Activated naive CD4-positive, alpha-beta T cell treated with anti-CD3 and anti-CD28 coated beads, Interleukin-2, amount 50 U/mL, for 24 hours (primary cell): ENCODE data around the gene ZNF606.

Experiments
- H3K27ac Mint-ChIP-seq: one replicate; pipeline ENCODE4 v1.8.0; 2021; ENCODE audit warnings: mild to moderate bottlenecking, mixed read lengths
- H3K27me3 Mint-ChIP-seq: one replicate; pipeline ENCODE4 v1.8.0; 2021; ENCODE audit warnings: mixed read lengths
- H3K36me3 Mint-ChIP-seq: one replicate; pipeline ENCODE4 v1.8.0; 2021; ENCODE audit warnings: mixed read lengths
- H3K4me1 Mint-ChIP-seq: one replicate; pipeline ENCODE4 v1.8.0; 2021; ENCODE audit warnings: mixed read lengths
- H3K4me3 Mint-ChIP-seq: one replicate; pipeline ENCODE4 v1.8.0; 2021; ENCODE audit warnings: mild to moderate bottlenecking, mixed read lengths
- H3K9me3 Mint-ChIP-seq: one replicate; pipeline ENCODE4 v1.8.0; 2021; ENCODE audit warnings: mixed read lengths

ZNF606 gene

DNA sequence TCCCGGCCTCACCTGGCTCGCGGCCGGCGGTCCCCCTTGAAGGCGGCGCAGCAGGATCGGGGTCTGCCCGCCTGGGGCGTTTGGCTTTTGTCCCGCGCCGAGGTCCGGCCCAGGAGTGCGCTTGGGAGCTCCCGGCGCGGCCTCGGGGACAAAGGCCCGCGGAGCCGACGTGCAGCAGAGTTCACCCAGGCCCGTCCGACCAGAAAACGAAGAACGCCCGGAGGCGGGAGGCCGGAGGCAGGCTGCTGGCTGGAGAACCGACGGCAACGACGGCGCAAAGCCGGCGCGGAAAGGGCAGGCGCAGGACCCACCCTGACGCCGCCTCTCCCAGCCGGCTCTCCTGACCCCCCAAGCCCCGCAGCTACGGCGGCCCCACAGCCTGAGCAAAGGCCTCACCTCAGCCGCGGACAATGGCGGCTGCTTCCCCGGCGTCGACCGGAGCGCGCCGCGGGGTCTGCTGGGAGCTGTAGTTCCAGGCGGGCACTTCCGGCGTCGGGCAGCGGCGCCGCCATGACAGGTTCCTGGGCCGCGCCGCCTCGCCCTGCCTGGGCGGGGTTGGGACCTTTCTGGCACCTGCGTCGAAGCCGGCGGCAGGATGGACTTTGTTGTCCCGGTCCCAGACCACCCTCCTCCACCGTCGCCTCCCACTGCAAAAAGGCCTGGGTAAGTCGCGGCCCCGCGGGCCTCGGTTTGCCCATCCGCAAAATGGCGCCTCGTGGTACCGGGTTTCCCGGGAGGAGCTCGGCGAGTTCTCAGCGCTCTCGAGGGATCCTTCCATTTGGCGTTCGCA lies at the start of gene ZNF606:
ZNF606 (minus strand) TSS at position 437 of the 790 bp plus-strand sequence. CDS start 1,501 bp downstream, outside the sequence.
- peak within 1 kb of the TSS; percentile 90 for H3K4me3 Mint-ChIP-seq
- H3K27ac Mint-ChIP-seq, result peak within 1 kb of the TSS; percentile 88
- peaks cover 29% of the 10 kb centered on the region for H3K4me1 Mint-ChIP-seq
- H3K36me3 Mint-ChIP-seq, result peaks cover 72% of the 10 kb centered on the region
- H3K9me3 Mint-ChIP-seq, result peaks cover 20% of the 10 kb centered on the region
- no peaks in the 10 kb centered on the region for H3K27me3 Mint-ChIP-seq

DNA sequence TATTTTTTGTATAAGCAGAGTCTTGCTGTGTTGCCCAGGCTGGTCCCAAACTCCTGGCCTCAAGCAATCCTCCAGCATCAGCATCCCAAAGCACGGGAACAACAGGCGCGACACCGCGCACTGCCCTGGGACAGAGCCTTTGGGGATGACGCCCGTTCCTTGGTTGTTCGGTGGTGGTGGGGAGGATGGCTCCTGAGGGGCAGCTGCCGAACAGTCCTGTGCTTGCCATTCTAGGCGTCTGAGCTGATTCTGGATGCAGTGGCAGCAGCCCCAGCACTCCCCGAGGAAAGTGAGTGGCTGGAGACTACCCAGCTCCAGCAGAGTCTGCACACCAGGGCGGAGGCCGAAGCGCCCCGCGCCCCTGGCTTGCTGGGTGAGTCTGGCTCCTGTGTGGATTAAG lies 49.6 kb upstream of the ZNF606 start:
- Mint-ChIP-seq H3K36me3 (peaks cover 18% of the 10 kb centered on the region), H3K4me1 (no peaks in the 10 kb centered on the region), H3K27me3 (peaks cover 9% of the 10 kb centered on the region), H3K9me3 (peaks cover 17% of the 10 kb centered on the region), H3K27ac (no peak overlapping the region), H3K4me3 (no peak overlapping the region)

DNA sequence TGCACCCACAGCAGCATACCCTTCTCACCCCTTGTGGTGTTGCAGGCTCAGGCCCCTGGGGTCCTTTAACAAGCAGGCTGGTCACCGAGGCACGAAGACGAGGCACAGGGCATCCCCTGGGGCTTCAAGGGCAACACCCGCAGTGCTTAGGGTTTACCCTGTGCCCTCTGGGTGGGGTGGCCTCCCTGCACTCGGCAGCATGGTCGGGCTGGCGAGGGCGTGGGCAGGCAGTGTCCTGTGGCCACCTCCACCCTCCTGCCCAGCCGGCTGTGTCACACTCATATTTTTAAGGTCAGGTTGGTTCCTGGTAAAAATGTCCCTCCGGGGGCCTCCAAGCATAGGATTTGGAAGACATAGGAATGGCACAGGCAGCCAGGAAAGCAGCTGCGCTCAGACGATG lies 45.1 kb upstream of the ZNF606 start:
- Mint-ChIP-seq H3K4me1 (no peaks in the 10 kb centered on the region), H3K9me3 (peaks cover 14% of the 10 kb centered on the region), H3K27me3 (no peaks in the 10 kb centered on the region), H3K36me3 (peaks cover 8% of the 10 kb centered on the region), H3K27ac (no peak overlapping the region), H3K4me3 (no peak overlapping the region)

DNA sequence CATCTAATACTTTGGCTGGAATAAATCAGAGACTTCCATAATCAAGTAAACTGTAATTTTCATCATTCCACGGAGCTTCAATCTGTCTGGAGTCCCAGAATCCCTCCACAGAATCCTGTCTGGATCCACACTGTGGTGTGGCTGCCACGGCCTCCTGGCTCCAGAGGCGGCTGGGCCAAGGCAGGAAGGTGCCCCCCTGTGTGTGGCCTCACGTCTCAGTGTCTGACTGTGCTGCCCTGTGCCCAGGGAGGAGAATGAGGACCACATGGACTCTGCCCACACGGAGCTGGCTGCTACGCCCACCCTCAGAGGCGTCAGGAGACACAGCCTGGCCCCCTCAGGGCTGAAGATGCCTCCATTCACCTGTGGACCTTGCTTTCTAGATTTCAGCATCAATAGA lies 44.2 kb upstream of the ZNF606 start:
- H3K27me3 Mint-ChIP-seq, result no peaks in the 10 kb centered on the region
- no peak overlapping the region for H3K27ac Mint-ChIP-seq
- H3K4me3 Mint-ChIP-seq, result no peak overlapping the region
- H3K4me1 Mint-ChIP-seq, result no peaks in the 10 kb centered on the region
- peaks cover 14% of the 10 kb centered on the region for H3K9me3 Mint-ChIP-seq
- H3K36me3 Mint-ChIP-seq, result peaks cover 8% of the 10 kb centered on the region

DNA sequence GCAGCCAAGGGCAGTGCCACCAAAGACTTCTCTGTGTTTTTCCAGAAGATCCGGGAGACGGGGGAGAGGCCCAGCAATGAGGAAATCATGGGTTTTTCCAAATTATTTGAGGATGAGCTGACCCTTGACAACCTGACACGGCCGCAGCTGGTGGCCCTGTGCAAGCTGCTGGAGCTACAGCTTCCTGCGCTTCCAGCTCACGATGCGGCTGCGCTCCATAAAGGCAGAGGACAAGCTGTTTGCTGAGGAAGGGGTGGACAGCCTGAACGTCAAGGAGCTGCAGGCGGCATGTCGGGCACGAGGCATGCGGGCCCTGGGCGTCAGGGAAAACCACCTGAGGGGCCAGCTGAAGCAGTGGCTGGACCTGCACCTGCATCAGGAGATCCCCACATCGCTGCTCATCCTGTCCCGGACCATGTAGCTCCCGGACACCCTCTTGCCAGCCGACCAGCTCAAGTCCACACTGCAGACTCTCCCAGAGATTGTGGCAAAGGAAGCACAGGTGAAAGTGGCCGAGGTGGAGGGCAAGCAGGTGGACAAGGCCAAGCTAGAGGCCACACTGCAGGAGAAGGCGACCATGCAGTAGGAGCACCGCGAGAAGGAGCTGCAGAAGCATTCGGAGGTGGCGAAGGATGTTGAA lies 42.9 kb upstream of the ZNF606 start:
- Mint-ChIP-seq H3K27ac (no peak overlapping the region), H3K4me3 (no peak overlapping the region), H3K27me3 (no peaks in the 10 kb centered on the region), H3K4me1 (no peaks in the 10 kb centered on the region), H3K36me3 (peaks cover 10% of the 10 kb centered on the region), H3K9me3 (peaks cover 14% of the 10 kb centered on the region)

DNA sequence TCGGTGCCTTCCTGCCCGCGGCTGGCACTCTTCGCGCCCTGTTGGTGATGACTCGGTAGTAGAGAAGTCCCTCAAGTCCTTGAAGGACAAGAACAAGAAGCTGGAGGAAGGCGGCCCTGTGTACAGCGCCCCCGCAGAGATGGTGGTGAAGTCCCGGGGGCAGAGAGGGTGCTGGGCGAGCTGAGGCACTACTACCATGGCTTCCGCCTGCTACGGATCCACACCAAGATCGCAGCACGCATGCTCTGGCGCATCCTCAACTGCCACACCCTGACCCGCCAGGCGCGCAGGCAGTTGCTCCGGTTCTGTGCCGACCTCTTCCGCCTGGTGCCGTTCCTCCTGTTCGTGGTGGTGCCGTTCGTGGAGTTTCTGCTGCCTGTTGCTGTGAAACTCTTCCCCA lies 42.3 kb upstream of the ZNF606 start:
- Mint-ChIP-seq H3K9me3 (peaks cover 14% of the 10 kb centered on the region), H3K36me3 (peaks cover 10% of the 10 kb centered on the region), H3K27me3 (no peaks in the 10 kb centered on the region), H3K4me3 (no peak overlapping the region), H3K4me1 (no peaks in the 10 kb centered on the region), H3K27ac (no peak overlapping the region)

DNA sequence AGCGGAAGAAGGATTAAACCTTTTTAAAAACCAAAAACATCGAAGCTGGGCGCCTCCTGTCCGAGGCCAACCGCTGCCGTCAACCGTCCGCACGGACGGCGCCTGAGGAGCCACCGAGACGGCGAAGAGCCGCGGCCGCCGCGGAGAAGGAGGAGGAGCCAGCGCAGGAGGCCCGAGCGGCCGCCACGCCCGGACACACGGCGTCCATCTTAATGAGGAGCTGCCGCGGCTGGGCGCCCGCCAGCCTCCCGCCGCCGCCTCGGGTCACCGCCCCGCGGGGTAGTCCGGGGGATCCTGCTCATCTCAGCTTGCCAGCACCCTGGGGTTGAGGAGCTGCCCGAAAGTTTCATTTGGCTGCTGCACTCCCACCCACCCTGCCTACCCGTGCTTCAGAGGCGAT lies 41.8 kb upstream of the ZNF606 start:
- Mint-ChIP-seq H3K36me3 (peaks cover 10% of the 10 kb centered on the region), H3K4me1 (no peaks in the 10 kb centered on the region), H3K27me3 (no peaks in the 10 kb centered on the region), H3K4me3 (no peak overlapping the region), H3K27ac (no peak overlapping the region), H3K9me3 (peaks cover 13% of the 10 kb centered on the region)

DNA sequence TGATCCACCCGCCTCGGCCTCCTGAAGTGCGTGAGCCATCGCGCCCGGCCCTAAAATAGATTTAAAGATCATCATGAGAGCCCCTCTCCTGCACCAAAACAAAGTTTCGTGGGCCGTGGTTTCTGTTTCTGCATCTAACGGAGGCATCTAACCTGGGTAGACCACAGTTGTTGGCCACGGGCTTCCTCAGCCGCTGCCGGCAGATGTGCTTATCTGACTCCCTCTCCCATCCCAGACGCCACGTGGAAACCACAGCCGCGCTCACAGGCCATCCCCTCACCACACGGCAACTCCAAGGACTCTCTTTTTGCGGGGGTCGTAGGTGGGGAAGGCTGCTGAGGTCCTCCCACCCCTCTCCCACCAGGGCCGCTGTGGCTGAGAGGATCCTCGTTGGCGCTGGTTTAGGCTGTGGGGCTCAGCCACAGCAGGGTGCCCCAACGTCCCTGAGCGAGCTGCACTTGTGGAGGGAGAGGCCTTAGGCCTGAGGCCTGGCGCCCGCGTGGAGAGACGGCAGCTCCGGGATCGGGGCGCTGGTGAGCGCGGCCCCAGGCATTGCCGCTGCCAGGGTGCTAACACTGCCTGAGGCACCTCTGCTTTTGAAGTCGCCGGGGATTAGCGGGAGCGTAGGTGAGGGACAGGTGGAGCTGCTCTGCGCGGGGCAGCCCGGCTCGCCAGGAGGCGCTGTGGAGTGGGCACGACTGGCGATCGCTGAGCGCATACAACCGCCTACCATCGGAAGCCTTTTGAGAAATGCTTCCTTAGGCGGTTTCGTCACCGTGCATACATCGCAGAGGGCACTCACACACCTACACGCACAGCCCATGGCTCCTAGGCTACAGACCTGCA lies 40.1 kb upstream of the ZNF606 start:
- Mint-ChIP-seq H3K27ac (no peak overlapping the region), H3K9me3 (peaks cover 8% of the 10 kb centered on the region), H3K4me1 (no peaks in the 10 kb centered on the region), H3K4me3 (no peak overlapping the region), H3K27me3 (peaks cover 5% of the 10 kb centered on the region), H3K36me3 (peaks cover 11% of the 10 kb centered on the region)

DNA sequence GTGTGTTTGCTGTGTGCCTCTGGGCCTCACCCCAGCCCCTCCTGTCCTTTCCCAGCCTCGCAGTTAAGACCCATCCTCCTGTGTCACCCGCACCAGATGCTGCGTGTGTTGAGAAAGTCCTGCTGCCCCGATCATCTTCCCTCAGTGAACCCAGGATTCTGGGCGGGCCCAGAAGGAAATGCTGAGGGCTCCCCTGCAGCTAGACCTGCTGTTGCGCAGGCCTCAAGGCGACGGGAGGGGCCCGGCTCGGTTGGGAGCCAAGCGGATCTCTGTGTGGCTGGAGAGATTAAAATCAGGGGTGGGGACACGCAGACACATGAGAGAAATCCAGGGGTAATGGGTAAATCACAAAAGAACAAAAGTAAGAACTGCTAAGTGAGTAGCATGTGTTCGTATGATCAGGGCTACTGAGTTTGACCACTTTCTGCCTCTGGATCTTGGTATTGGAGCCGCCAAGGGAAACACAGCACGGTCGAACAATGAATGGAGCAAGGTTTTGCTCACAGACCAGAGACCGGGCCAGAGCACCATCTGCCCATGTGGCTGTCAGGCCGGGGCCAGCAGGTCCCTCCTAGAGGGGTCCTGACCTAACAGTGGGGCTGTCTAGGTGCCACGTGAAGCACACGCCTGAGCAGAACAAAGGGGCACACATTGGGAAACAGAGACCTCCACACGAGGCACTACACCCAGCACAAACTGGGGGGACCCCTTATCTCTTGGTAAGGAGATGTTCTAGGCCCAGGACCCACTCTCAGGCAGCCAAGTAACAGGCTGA lies 38.3 kb upstream of the ZNF606 start:
- Mint-ChIP-seq H3K27me3 (peaks cover 11% of the 10 kb centered on the region), H3K27ac (no peak overlapping the region), H3K4me1 (no peaks in the 10 kb centered on the region)

DNA sequence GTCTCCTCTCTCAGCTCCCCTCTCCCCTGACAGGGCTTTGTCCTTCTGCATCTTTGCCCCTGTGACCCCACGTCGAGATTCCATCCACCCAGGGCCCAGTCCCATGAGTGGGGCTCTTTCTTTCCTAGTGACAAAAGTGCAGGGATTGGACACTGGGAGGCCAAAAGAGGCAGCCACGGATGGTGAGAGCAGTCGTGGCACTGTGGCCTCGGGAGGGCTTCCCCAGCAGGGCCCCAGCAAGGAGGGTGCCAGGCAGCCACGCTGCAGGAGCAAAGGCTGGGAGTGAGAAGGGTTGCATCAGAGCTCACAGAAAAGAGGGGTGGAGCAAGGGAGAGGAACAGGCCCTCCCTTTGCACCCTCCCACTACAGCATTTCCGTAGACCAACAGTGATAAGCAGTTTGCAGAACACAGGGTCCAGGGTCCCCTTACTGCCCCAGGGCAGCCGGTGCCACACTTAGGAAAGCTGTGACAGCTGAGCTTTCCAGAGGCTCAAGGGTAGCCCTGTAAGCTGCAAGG lies 36.1 kb upstream of the ZNF606 start:
- Mint-ChIP-seq H3K4me3 (no peak overlapping the region), H3K9me3 (peaks cover 8% of the 10 kb centered on the region), H3K27me3 (peaks cover 25% of the 10 kb centered on the region), H3K36me3 (peaks cover 22% of the 10 kb centered on the region), H3K4me1 (no peaks in the 10 kb centered on the region), H3K27ac (no peak overlapping the region)

More for the DNA sequence above, 38.3 kb upstream of the ZNF606 start:
- Mint-ChIP-seq H3K4me3 (no peak overlapping the region), H3K9me3 (peaks cover 3% of the 10 kb centered on the region), H3K36me3 (peaks cover 14% of the 10 kb centered on the region)

DNA sequence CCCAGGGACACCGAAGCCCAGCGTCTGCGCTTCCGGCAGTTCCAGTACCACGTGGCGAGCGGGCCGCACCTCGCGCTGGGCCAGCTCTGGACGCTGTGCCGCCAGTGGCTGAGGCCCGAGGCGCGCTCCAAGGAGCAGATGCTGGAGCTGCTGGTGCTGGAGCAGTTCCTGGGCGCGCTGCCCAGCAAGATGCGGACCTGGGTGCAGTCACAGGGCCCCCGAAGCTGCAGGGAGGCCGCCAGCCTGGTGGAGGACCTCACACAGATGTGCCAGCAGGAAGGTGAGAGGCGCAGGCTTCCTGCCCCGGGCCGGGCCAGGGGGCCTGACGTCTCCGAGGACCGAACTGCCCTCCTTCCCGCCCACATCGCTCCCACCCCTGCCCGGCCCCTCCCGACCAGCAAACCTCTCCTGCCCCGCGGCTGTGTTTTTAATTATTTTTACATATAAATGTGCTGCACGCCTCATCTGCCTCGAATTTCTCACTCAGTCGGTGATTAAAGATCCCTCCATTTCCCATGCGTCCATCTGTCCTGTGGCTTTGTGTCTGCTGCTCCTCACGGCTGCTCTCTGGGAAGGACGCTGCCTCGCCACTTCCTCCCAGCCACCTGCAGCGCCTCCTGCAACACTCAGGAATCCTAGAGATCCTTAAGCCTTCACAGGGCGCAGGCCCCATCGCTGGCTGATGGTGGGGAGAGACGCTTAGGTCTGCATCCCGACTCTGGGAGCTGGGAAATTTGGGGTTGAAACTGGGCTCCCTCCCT lies 35.5 kb upstream of the ZNF606 start:
- no peak overlapping the region for H3K4me3 Mint-ChIP-seq
- H3K27ac Mint-ChIP-seq, result no peak overlapping the region
- peaks cover 26% of the 10 kb centered on the region for H3K27me3 Mint-ChIP-seq
- H3K36me3 Mint-ChIP-seq, result peaks cover 22% of the 10 kb centered on the region
- H3K4me1 Mint-ChIP-seq, result no peaks in the 10 kb centered on the region
- H3K9me3 Mint-ChIP-seq, result peaks cover 8% of the 10 kb centered on the region

DNA sequence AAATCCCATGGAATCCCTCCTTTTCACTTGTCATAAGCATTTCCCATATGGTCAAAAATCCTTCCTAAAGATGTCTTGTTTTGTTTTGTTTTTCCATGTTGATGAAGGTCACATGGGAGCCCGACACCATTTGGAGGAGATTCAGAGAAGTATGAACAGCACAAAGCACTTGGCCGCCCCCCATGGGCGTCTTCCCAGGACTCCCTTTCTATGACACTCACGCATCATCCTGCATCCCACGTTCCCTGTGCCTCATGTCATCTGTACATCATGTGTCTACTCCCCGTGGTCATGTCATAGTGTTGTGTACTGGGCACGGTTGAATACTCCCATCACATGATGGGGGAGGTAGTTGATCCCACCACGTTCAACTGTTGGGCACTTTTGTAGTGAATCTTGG lies 33.2 kb upstream of the ZNF606 start:
- Mint-ChIP-seq H3K4me1 (no peaks in the 10 kb centered on the region), H3K36me3 (peaks cover 20% of the 10 kb centered on the region), H3K4me3 (no peak overlapping the region), H3K27ac (no peak overlapping the region), H3K9me3 (peaks cover 8% of the 10 kb centered on the region), H3K27me3 (peaks cover 31% of the 10 kb centered on the region)

DNA sequence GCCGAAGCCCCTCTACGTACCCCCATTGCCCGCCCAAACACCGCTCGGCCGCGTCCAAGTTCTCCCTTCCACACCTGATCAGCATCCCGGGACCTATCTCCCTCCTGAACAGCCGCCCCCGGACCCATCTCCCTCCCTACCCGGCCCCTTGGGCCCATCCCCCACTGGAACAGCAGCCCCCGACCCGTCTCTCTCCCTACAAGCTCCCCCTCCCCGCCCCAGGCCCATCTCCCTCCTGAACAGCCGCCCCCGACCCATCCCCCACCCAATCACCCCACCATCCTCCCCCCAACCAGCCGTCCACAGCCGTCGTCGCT lies 31.8 kb upstream of the ZNF606 start:
- Mint-ChIP-seq H3K27me3 (peaks cover 31% of the 10 kb centered on the region), H3K27ac (no peak overlapping the region), H3K9me3 (peaks cover 8% of the 10 kb centered on the region), H3K4me1 (no peaks in the 10 kb centered on the region), H3K4me3 (no peak overlapping the region), H3K36me3 (peaks cover 20% of the 10 kb centered on the region)

DNA sequence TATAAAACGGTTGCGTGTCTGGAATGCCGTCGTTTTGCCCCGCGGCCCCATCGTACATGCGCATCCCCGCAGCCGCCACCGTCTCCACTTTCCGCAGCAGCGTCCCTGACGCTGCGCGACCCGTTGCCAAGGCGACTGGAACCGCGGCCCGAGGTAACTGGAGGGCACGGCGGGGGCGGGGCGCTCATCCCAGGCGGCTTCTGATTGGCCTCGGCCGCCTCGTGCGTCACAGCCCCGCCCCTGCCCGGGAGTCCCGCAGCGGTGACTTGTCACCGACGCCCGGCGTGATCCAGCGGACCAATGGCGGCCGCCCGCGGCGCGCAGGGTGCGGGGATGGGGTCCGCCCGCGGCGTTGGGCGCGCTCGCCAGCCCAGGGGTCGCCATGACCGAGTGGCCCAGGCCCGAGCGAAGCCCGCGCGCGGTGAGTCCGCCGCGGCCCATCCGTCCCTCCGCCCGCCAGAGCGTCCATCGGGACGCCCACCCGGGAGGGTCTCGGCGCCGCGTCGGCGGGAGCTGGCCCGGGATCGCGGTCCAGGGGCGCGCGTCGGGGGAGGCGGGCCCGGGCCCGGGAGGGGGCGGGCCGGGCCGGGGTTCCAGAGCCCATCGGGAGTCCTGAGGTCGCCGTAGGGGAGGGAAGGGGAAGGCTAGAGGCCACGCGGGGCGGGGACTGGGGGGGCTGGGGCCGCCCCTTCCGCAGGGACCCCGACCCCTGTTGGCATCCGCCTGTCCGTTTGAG lies 31.3 kb upstream of the ZNF606 start, which contains the start of gene ZSCAN1:
ZSCAN1 (plus strand) TSS at position 285 of the 736 bp plus-strand sequence. CDS start 3,812 bp downstream, outside the sequence.
- peaks cover 8% of the 10 kb centered on the region for H3K9me3 Mint-ChIP-seq
- peaks cover 21% of the 10 kb centered on the region for H3K36me3 Mint-ChIP-seq
- no peak within 1 kb of the TSS for H3K4me3 Mint-ChIP-seq

More for the DNA sequence above, 31.3 kb upstream of the ZNF606 start, which contains the start of gene ZSCAN1:
- Mint-ChIP-seq H3K27me3 (peaks cover 32% of the 10 kb centered on the region), H3K4me1 (no peaks in the 10 kb centered on the region), H3K27ac (no peak within 1 kb of the TSS)
